GM12801 (cell line): ENCODE data around the gene FUT7.

Source experiments
- CTCF ChIP-seq: IDR thresholded peaks from one replicate; pipeline ENCODE4 v1.5.1; 2011; ENCODE audit warnings: control low read depth; ENCODE audit not compliant: insufficient read length; ENCODE audit errors: extremely low read depth

The FUT7 gene

GRCh38 chr9:137069508-137070091 is 37.7 kb upstream of the FUT7 start:
- no peak for TF ChIP-seq CTCF

- TF ChIP-seq CTCF: no peak
Observed at GRCh38 chr9:137068539-137069507, 36.9 kb upstream of the FUT7 start.

GRCh38 chr9:137067860-137068538 is 36.1 kb upstream of the FUT7 start:
- no peak for TF ChIP-seq CTCF

- TF ChIP-seq CTCF: no peak
Observed at GRCh38 chr9:137066096-137066861, 34.4 kb upstream of the FUT7 start.

- TF ChIP-seq CTCF: no peak
Observed at GRCh38 chr9:137065336-137065967, 33.6 kb upstream of the FUT7 start.

GRCh38 chr9:137064880-137065164 is 32.9 kb upstream of the FUT7 start:
- no peak for TF ChIP-seq CTCF
